Activated CD4-positive, CD25-positive, alpha-beta regulatory T cell treated with anti-CD3 and anti-CD28 coated beads, Interleukin-2, amount 50 U/mL, for 72 hours (primary cell): ENCODE data around the gene LDAH.

ENCODE experiments used
- DNase-seq: peaks from one replicate; pipeline ENCODE4 v3.0.0; 2021

LDAH gene

DNA sequence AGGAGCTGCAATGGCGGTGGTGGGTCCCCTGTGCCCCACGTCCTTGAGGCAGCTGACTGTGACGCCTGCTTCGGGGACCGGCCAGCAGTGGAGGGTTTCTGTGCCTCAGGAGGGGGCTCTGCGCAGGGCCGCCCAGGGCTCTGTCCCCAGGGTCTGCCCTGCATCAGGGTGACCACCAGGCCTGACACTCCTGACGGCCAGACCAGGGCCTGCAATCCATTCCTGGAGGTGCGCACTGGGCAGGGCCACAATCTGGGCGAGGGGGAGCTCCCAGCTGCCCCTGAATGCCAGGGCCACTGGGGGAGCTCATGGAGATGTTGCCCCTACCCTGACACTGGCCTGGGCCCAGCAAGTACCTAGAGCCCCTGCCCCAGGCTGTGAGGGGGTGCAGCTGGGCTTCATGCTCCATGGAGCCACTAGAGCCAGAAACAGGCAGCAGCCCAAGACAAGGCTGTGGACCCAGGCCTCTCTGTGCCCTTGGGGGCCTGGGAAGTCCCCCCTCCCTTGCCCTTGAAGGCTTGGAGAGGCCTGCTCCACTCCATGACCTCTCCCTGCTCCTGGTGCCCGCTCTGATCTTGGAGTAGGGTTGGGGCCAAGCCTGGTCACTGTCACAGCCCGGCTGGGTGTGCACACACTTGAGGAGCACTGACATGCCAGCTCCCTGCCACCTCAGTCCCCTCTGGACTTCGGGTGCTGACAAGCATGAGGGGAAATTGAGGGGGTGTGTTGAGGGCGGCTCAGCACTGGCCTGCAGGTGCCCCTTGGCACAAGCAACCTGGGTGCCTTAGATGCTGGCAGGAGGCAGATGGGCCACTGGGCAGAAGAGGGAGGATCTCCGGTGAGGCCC lies 55.9 kb downstream of the LDAH start:
- no peak for DNase-seq

DNA sequence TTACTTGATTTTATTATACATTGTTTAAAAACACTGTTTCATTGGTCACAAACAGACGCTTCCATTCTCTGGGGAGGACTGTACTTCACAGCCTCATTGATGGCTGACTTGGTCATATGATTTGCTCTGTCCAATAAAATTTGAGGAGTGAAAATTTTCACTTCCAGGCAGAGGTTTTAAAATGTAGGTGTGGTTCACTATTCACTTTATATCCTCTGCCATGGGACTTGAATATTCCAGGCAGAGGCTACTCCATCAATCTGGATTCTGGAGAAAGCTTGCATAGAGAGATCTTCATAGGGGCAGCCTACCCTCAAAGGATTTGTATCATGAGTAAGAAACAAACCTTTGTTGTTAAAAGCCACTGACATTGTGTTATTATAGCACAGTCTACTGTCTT lies 56.7 kb downstream of the LDAH start:
- no peak for DNase-seq

DNA sequence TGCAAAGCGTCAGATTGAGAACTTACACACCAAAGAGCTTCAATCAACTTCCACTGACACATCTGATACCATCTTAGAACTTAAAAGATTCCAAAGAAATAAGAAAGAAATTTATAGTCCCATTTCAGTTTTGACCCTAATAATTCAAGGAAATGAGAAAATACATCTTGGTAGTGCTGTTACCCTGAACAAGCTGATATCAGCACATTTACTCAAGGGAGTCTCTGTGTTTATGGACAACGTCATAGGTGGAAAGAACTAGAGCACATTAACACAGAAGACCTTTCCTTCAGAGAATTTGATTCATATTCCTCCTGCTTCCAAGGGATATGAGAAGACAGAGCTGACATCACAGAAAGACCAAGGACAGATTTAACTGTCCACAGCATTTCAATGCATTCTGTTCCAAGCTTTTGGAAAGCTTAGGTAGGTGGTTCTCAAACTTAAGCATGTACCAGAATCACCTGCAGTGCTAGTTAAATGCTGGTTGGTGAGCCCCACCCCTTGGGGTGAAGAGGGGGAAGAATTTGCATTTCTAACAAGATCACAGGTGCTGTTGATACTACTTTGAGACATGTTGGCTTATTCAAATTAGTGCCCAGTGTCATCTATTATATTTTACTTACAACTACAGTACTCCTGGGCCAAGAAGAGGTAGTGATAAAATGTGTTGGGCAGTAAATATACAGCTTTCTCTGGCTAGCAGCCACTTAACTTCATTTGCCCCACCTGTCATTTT lies 59.8 kb downstream of the LDAH start:
- no peak for DNase-seq

DNA sequence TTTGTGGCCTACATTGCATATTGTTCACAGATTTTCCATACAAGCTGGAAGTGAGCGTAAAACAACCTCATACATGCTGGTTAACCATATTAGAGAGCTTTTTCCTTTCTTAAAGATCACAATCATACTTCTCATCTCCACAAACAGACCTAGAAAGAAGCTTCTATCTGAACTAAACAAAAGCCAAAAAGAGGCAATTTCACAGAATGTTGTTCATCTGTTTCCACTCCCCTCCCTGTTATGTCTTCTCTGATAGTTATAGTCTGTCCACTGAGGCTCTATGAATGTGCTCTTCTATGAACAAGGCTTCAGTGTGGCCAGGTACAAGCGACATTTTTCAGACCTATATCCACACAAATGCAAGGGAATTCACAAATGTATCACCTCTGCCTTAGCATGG lies 63.4 kb downstream of the LDAH start:
- no peak for DNase-seq

DNA sequence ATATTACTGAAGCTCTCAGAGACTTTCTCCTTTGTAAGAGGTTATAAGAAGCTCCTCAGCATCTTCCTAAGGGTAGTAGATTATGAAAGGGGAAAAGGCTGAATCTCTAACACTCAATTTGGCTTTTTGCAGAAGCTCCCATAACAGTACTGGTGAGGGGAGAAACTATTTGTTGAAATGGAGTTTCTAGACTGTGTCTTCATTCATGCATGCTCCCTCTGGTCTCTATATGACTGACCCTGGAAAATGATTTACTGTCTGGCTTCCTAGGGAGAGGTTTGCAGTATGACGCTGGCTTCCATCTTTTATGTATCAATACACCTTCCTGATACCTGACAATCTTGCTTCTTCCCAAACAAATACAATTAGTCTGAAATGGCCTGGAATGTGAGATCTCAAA lies 63.9 kb downstream of the LDAH start:
- DNase-seq = no peak

DNA sequence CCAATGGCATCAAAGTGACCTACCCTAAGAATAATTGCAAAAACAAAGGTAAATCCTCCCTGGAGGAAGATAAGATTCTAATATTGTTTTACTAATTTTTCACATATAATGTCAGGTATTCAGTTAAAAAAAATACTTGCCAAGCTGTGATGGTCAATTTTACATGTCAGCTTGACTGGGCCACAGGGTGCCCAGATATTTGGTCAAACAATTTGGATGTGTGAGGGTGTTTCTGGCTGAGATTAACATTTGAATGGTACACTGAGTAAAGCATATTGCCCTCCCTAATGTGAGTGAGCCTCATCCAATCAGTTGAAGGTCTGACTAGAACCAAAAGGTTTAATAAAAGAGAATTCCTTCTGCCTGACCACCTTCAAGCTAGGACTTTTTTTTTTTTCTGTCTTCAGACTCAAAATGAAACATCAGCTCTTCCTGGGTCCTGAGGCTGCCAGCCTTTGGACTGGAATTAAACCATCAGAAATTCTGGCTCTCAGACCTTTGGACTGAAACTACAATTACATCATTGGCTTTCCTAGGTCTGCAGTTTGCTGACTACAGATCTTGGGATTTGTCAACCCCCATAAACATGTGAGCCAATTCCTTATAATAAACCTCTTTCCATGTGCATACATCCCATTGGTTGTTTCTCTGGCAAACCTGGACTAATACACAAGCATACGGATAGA lies 65.4 kb downstream of the LDAH start:
- no peak for DNase-seq

DNA sequence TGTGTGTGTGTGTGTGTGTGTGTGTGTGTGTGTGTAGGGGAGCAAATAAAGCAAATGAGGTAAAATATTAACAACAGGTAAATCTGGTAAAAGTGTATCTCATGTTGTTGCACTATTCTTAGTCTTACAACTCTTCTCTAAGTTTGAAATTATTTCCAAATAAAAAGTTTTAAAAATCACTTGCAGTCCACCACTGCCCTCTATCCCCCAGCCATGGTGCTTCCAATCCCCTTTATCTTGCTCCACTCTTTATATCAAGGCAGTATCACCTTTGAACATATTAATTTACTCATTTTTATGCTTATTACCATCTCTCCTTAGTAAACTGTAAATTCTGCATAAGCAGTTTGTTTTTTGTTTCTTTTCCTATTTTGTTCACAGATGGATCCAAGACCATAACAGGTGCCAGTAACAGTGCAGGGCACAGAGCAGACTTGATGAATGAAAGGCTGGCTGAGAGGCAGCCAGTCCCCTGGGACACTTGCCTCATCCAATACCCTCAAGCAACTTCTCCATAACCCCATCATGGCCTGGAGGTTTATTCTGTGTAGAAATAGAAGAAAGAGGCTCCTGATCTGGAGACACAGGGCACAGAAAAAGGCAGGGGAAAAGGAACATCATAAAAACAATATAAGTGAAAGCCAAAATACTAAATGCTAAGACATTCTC lies 67.6 kb downstream of the LDAH start:
- DNase-seq = no peak

DNA sequence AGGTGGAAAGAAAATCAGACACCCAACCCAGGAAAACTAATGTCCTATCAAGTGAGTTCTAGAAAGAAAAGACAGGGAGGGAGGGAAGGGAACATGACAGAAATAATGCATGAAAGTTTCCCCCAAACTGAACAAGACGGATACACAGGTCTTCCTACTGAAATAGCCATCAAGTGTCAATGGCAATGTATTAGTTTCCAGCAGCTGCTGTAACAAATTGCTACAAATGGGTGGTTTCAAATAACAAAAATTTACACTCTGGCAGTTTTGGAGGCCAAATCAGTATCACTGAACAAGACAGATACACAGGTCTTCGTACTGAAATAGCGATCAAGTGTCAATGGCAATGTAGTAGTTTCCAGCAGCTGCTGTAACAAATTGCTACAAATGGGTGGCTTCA lies 70.6 kb downstream of the LDAH start:
- no peak for DNase-seq

DNA sequence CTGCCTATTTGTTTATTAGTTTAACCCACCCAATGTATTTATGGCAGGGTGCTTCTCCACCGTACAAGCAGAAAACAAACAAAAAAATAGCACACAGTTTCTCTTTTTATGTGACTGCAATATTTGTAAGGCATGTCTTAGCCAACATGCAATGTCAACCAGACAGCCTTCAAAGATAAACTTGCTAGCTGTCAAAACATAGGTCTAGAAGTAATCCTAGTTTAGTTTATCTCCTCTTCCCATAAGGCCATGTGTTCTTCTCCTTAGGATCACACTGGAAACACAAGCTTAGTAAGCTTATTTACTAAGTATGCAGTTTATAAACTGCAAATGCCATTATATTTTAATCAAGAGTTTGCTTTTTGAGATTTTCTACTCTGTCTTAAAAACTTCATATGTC lies 75.6 kb downstream of the LDAH start:
- DNase-seq = no peak

DNA sequence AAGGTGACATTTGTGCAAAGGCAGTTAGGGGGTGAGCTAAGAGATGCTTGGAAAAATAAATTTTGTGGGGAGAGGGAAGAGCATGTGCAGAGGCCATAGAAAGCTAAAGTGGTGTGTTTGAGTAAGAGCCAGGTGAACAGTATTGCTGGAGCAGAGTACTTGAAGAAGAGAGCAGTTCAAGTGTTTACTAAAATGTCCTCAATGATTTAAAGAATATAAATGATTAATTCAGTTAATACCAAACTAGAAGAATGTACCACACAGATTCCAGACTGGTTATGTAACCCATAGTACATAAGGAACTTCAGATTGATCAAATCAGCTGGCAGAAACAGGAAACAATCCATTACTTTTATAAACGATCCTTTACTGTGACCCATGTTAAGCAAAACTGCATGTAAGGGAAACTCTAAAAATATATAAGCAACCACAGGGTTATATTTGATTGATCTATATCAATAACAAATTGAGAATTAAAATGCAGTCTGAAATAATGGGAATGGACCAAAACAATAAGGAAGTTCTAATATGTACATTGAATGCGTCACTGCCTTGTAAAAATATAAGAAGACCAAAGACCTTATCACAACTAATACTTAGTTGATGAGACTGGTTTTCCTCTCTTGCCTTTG lies 76.9 kb downstream of the LDAH start:
- DNase-seq = no peak

DNA sequence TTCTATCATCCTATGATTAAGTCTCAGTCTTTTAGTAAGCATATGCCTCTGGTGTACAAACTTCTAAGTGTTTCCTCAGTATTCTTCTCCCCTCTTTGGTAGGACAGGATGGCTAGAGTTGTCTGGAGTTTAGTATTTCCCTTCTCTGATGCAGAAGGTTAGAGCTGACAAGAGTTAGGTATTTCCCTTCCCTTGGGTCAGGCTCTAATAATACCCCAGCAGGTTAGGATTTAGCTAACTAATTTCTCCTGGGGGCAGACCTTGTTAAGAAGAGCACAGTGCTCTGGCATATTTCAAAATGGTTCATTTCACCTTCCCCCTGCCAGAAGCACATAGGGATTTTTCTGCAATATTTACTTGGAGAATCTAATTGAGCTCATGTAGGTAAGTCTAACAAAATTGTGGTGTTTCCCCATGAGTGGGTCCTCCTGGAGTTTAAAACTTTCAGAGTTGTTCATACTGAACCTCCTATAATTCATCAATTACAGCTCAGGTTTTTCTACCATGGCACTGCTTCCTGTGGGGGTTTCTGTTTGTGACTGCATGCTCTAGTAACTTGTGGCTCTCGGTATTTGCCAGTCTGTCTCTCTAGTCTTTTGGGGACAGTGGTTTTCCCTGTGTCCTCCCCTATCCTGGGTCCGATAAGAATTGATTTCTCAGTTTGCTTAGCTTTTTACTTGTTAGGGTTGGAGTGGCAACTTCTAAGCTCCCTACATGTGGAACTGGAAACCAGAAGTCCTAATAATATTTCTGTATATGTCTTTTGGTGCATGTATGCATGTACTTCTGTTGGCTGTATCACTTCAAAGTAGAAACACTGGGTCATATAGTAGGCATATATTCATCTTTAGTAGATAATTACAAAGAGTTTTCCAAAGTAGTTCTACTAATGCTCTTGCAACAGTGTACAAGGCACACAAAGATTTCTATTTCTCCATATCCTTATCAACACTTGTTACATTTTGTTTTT lies 78.2 kb downstream of the LDAH start:
- no peak for DNase-seq

DNA sequence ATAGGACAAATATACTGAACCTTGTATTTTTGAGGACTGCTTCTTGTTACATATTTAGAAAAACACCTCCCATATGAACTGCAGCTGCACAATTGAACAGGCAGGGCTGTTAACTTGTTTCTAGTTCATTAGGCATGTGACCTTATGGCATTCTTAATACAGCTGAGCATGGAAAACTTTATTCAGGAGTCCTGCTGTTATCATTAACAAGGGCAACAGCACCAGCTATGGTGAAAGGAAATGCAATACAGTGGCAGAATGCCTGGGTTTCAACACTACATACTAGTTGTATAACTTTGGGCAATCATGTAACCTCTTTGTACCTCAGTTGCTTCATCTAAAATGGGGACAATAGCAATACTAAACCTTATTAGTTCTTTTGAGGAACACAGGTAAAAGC lies 84.1 kb downstream of the LDAH start:
- DNase-seq = no peak

DNA sequence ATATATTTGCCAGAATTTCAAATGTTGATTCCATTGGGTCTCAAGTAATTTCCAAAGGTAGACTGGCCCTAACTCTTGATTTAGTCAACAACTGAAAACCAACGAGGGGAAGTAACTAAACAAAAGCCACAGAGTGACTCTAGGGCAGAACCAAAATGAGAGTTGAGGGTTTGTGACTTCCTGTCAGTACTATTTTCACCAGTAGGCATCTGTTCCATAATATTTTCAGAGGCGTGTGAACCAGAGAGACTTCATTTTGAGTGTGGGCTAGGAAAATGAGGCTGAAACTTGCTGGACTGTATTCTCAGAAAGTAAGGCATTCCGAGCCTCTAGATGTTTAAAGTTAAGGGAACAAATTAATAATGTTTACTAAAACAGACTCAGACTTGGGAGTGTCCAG lies 85.4 kb downstream of the LDAH start:
- DNase-seq = no peak

DNA sequence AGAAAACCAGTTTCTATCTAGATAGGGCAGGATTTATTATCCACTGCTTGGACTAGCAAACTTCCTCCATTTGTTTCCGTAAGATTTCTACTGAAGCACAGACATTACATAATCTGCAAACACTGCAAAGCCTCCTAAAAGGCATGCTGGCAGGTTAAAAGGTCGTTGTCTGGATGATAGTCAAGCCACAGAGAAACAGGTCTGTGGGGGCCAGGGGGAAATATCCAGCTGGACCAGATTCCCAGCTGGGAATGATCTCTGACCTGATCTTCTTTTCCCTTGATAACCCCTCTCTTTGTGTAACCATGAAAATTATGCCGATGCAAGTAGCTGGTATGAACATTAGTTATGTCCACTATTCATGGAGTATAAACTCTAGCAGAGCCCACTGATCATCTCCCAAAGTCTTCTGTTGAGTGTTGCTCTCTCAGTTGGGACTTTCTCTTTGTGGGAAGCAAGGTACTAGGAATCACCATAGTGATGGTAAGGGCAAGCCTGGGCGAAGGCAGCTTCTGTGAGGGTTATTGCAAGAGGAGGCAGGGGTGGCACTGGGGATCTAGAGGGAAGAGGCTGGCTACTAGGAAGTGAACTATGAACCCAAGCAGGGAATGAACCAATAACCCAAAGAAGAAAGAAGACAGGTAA lies 94.7 kb downstream of the LDAH start:
- DNase-seq = no peak

DNA sequence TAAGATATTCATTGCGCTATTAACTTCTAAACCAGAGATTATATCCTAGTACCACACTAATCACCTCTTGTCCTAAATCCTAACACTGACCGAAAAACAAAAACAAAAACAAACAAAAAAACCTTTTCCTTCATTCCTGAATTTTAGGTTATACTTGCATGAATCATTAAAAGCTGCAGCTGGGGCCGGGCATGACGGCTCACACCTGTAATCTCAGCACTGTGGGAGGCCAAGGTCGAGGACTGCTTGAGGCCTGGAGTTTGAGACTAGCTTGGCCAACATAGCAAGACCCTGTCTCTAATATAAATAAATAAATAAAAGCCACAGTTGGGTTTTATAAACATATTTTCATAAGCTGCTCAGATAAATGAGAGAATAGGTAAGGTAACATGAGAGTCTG lies 96.0 kb downstream of the LDAH start:
- no peak for DNase-seq

DNA sequence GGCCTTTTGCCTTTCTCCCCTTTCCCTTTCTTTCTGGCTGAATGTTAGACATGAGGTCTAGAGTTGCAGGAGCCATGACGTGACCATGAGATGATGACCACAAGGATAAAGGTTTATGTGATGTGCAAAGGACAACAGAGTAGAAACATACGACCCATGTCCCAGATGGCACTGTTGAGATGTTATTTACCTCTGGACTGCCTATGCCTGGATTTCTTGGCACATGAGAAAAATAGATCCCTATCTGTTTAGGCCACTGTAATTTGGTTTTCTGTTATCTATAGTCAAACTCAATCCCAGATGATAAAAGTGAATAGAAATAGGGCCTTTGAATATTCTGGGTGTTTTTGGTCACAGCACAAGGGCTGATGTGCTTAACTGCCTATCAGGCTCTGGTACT lies 97.1 kb downstream of the LDAH start:
- no peak for DNase-seq

DNA sequence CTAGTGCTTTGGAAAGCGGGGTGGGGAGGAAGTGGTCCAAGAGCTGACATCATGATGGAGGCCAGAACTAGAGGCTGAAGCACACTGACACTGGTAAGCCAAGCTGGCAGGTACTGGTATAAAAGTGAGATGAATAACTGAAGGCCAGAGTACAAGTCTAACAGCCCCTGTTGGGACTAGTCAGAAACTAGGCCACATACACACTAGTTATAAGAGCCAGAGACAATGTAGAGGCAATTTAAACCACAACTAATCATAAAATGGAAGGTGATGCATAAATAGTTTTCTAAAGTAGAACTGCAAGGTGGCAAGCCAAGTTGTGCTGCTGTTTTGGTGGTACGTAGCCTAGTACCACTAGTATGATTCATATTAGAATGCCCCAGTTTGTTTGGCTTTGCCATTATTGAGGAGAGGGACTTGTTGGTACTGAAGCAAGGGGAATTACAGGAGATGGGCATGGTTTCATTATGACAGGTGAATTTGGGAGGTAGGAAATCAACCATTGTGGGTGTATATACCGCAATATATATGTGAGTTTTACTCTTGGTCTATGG lies 98.3 kb downstream of the LDAH start:
- DNase-seq = no peak

DNA sequence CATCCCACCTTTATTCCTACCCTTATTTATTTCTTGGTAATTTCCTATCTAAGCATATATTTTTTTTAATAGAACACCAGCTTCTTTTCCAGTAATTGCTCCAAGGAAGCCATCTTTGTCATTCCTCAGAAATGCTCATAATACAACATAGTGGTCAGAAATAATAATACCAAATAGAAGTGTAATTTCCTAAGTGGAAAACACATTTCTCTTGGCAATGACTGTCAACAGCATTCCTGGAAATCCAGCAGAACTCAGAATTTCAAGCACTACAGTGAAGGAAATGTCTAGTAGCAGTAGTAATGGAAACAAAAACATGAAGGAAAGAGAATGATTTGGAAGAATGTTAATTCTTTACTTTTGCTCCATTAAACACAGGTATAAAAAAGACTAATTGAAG lies 99.4 kb downstream of the LDAH start:
- DNase-seq = no peak

DNA sequence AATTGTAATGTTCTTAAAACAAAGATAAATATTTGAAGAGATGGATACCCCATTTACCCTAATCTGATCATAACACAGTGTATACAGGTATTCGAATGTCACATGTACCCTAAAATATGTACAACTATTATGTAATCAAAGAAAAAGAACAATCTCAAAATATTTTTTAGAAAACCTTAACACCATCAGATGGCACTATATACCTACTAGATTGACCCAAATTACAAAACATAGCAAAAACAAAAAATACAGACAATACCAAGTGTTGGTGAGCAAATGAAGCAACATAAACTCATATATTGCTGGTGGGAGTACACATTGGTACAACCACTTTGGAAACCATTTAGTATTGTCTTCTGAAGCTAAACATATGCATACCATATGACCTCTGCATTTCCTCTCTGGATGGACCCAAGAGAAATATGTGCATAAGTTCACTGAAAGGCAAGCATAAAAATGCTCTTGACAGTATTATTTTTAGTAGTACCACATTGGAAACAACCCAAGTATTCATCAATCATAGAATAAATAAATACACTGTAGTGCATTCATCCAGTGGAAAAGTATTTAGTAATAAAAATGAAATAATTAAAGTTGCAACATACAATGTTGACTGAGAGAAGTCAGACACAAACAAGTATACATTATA lies 100.2 kb downstream of the LDAH start:
- DNase-seq = no peak

DNA sequence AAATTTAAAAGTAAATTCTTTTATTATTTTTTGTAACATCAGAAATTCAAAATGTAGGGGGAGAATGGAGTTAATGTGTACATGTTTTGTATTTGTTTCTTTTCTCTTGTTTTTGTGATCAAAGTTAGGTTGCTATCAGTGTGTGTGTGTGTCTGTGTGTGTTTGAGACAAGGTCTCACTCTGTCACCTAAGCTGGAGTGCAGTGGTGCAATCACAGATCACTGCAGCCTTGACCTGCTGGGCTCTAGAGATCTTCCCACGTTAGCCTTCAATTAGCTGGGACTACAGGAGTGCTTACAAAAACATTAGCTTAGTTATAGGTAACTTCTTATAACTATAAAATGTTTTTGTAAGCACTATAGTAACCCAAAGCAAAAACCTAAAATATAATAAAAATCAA lies 105.3 kb downstream of the LDAH start:
- DNase-seq = no peak
